Measurements from ENCODE around the gene KCND2.

- TF ChIP-seq CTCF (IDR thresholded peaks at IDR 0.05) (no peak), EZH2 (IDR thresholded peaks at IDR 0.05) (no peak)
These were observed 163.6 kb downstream of the KCND2 start for GRCh38 chr7:120436487-120437060.
